Stimulated activated CD8-positive, alpha-beta memory T cell treated with anti-CD3 and anti-CD28 coated beads, Interleukin-7, amount 100 ng/mL, for 4 hours (primary cell): Measurements from ENCODE around the gene MUC4.

Experiments used
- DNase-seq, 2 donors: peaks; one replicate each; pipeline ENCODE4 v3.0.0-alpha.2; 2020; ENCODE audit warnings: low read depth in 2 of 2

Gene MUC4

DNA sequence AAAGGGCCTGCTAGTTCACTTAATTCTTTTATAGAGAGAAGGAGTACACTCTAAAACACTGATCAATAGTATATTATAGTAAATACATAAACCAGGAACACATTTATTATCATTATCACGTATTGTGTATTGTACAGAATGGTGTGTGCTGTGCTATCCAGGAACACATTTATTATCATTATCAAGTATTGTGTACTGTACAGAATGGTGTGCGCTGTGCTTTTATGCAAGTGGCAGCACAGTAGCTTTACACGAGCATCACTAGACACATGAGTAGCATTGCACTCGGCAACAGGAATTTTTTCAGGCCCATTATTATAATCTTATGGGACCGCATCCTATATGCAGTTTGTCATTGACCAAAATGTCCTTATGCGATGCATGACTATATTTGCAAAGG lies 111.9 kb downstream of the MUC4 start:
- no peak for DNase-seq

DNA sequence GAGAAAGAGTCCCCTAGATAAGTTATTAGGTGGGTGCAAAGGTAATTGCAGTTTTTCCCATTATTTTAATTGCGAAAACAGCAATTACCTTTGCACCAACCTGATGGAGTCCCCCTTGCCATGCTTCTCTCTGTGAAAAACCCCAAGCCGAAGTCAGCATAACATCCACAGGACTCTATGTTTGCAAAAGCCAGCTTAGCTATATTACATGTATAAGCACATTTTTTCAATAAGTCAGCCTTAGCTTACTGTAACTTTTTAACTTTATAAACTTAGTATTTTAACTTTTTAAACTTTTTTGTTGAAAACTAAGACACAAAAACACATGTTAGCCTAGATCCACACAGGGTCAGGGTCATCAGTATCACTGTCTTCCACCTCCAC lies 112.3 kb downstream of the MUC4 start:
- DNase-seq = no peak

DNA sequence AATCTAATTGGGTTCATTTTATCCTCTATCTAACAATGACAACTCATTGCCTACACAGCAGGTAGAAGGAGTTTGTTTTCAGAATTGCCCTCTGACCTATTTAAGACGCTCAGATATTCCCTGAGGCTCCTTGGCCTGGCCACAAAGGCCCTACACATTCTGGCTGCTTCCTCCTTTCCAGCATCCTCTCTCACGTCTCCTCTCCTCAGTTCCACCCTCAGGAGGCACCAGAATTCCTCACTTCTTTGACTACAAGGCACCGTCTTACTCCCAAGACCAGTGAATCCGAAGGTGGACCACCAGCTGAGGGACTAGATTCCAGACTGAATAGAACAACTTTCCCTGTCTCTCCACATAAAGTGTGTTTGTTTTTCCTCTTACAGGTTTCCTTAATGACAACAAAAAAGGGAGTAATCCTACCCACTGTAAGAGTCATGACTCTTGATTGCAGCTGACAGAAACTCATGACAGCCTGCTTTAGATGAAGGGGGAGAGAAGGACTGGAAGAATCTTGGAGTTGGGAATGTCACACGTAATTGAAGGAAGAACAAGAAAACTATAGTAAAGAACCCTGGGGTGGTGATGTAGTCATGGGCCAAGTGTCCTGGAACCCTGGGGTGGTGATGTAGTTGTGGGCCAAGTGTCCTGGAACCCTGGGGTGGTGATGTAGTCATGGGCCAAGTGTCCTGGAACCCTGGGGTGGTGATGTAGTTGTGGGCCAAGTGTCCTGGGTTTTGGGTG lies 112.9 kb downstream of the MUC4 start:
- DNase-seq = no peak

DNA sequence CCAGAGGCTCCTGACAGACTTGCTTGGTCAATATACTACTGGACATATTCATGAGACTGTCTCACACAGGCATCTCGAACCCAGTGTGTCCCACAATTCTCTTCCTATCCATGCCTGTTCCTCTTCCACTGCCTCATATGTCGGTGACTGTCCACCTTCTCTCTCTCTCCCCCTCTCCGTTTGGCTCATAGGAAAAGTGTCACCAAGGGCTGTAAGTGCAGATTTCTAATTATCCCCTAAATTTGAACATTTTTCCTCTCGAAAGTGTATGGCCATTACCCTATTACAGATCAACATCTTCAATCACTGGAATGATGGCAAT lies 113.4 kb downstream of the MUC4 start:
- DNase-seq = no peak

DNA sequence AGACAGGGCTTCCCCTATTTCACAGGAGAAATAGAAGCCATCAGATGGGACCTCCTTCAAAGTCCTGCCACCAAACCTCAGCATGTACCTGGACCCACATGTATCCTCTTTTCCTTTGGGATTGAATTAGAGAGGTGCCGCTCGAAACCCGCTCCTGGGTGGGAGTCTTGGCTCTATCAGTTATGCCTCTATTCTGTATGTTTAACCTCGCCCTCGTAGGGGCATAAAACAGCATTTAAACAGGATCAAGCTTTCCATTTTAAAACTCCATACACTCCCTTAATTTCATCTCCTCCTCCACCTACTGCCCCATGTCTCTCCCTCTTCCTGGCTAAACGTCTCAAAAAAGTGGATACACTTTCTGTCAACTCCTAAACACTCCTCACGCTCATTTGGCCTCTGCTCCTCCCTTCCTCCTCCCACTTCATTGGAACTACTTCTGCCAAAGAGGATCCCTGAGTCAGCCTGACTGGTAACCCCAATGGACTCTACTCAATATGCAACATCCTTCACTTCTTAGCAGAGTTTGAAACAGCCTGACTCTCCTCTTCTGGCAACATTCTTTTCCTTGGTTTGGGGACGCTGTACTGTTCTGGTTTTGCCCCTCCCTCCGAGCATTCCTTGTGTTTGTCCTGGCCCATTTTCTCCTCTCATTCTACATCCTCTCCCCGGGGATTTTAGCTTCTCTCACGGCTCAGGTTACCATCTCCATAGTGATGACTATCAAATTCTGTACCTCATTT lies 114.0 kb downstream of the MUC4 start:
- DNase-seq = no peak
